Measurements from ENCODE around the gene NOX1.
"Not testable (repeated sequence)": the region's sequence is repeated elsewhere in the genome, so short reads cannot be mapped to it uniquely, and the experiment has no call there.

The NOX1 gene

DNA sequence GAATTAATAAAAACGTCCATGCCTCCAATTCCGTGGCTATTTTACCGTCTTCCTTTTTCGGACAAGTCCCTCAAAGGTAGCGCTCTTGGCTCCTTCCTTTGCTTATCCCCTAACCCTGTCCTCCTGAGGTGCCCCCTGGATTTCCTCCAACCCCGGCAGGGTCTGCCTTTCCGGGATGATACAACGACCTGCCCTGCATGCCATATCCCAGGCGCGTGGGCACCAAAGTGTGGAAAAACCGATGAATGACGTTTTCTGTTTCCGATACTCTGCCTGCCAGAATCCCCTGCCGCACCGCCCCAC is 54.7 kb downstream of the NOX1 start:
- no peak for DNase-seq (ENCODE audit: low spot score)

DNA sequence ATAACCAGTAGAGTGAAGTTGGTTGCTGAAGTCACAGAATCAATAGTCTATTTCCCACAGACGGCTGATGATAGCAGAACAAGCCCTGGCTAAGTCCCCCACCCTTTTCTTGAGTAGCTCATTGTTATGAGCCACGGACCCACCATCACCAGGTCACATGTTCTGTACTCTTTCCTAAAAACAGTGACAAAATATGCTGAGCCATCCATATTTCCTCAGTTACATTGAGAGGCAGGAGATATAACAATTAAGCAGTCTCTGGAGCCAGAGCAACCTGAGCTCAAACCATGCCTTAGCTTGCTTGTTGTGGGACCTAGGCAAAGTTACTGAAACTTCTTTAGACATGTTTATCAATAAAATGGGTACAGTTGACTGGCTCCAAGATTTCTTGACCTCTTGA is 56.8 kb downstream of the NOX1 start:
- DNase-seq (ENCODE audit: low spot score) = no peak

DNA sequence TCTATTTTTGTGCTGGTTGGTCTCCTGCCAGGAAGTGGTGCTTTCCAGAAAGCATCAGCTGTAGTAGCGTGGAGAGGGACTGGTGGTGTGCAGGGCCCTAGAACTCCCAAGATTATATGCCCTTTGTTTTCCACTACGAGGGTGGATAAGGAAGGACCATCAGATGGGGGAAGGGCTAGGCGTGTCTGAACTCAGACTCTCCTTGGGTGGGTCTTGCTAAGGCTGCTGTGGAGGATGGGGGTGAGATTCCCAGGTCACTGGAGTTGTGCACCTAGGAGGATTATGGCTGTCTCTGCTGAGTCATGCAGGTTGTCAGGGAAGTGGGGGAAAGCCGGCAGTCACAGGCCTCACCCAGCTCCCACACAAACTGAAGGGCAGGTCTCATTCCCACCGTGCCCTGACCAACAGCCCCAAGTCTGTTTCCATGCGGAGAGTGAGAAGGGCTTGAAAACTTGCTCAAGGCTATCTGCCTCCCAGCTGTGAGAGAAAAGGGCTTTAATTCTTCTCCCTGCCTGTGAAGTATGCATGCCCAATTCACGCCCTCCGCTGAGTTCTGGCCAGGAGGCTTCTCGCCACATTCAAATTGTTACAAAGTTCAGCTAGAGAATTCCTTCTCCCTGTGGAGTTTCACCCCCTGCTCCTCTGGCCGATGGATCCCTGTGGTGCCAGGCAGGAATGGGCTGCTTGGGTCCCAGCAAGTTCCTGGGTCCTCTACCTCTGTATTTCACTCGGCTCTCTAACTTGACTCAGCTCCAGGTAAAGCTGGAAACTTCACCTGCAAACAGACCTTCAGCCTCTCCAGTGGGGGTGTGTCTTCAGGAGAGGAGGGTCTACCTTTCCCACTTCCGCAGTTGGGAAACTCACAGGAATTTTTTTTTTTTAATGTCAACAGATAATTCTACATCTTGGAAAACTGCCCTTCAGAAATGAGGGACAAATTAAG is 61.7 kb downstream of the NOX1 start:
- DNase-seq (ENCODE audit: low spot score) = no peak

DNA sequence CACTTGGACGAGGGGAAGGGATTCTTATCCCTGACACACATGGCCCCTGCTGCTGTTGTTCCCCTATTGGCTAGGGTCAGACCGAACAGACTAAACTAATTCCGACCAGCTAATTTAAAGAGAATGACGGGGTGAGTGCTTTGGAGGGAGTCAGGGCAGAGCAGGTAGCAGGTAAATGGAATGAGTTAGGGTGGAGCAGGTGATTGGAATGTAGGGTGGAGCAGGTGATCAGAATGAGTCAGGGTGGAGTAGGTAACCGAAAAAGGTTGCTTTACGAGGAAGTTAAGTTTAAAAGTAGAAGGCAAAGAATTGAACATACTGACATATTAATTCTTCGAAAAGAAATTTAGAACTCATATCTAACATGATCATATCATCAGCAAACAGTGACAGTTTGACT is 65.9 kb downstream of the NOX1 start:
- DNase-seq (ENCODE audit: low spot score) = not testable (repeated sequence)

DNA sequence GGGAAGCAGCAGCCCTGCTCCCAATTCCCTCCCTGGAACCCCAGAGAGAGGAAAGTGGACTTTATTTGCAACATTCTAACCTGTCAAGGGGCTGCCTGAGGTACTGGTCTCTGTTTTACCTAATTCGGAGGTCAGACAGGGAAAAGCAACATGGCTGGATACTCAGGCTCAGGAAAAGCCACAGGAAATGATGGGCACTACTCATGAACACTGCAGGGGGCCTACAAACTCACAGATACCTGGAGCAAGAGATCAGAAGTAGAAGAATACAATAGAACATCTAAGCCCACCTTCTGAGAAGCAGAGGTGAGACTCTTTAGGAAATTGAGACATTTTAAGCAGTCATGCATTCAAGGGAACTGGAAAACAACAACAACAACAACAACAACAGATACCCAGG is 69.4 kb downstream of the NOX1 start:
- no peak for DNase-seq (ENCODE audit: low spot score)

DNA sequence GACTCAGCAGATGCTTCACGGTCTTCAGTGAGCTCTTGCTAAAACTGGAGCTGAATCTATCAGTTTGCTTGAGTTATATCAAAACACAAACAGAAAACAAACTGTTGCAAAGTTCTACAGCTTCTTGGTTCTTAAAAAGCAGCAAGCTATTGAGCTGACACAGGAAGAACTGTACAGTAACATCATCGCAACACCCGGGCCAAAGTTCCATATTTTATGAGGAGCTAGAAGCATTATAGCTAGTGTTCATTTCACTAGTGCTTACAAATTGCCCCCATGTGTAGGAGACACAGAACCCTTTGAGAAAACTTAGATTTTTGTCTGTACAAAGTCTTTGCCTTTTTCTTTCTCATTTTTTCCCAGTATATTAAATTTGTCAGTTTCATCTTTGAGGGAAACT is 71.3 kb downstream of the NOX1 start:
- no peak for DNase-seq (ENCODE audit: low spot score)

DNA sequence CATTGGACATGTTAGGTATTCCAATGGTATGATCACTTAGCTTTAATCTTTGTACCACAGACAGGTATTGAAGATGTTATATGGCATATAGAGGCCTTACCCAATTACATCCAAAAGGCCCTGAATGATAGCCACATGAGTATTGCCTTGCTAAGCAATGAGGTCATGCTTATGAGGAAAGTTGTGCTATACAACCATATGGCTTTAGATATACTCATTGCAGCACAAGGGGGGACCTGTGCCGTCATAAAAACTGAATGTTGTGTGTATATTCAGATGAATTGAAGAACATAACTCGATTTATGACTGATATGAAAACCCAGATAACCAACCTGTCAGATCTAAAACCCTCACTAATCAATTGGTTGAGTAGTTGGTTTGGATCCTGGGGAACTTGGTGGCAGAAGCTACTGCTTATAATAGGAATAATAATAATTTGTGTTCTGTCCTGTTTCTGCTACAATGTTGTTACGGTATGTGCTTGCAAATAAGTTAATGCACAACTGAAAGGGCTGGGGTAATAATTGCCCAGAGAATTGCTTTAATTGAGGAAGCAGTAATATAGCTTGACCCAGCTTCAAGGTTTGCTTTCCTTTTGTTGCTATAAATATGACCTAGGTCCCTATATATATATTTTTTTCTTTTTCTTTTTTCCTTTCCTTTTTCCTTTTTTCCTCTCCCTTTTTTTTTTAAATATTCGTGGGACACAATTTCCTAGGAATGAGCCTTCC is 75.5 kb downstream of the NOX1 start:
- DNase-seq (ENCODE audit: low spot score) = no peak

DNA sequence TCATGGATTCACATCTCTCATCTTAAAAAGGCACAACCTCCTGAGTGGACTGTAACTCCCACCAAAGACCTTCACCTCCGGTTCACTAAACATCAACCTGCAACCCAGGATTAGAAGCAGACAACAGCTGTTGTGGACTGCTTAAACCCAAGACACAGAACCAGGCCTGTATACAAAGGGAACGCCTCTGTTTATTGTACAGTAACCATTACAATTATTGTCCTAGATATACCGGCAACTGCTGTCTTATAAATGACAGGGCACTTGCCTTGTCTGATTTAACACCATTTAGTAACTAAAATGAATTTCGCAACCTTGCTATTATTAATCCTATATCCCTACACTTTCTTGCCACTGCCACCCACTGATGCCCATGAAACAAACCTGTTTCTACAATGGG is 76.8 kb downstream of the NOX1 start:
- no peak for DNase-seq (ENCODE audit: low spot score)

DNA sequence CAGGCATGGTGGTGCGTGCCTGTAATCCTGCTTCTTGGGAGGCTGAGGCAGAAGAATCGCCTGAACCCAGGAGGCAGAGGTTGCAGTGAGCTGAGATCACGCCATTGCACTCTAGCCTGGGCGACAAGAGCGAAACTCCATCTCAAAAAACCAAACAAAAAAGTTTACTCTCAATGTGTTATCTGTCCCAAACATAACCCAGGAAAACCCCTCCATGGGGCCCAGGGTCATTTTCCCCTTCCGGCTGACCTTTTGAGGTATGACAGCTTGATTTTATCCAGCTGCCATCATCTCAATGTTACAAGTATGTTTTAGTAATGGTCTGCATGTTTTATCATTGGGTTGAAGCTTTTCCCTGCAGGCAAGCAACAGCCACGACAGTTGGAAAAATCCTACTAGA is 77.8 kb downstream of the NOX1 start:
- DNase-seq (ENCODE audit: low spot score) = not testable (repeated sequence)

Measured in SW480 (cell line).